HepG2 (cell line): ENCODE results near the gene USP1. TPM values are rescaled to one million over a fixed set of nuclear protein-coding genes. Genes with fewer than 3 reads are reported as not detected.

ENCODE experiments used
- CREB1 ChIP-seq, 2 experiments: fragments of 450-650 bp in 1 of 2; IDR thresholded peaks; 2 replicates each; pipeline ENCODE4 v1.6.1; 2016 to 2017; ENCODE audit warnings: control low read depth in 1 of 2, mild to moderate bottlenecking in 1 of 2, missing compliant biosample characterization in 1 of 2, missing genetic modification characterization in 1 of 2
- HMG20B ChIP-seq: conservative IDR thresholded peaks from 2 replicates; pipeline ENCODE4 v1.6.1; 2016; ENCODE audit warnings: missing genetic modification reagents, missing compliant biosample characterization
- NFRKB ChIP-seq: fragments of 450-650 bp; IDR thresholded peaks from 2 replicates; pipeline ENCODE4 v1.6.1; 2017
- SIN3A ChIP-seq: IDR thresholded peaks from 2 replicates; pipeline ENCODE4 v1.6.1; 2011; ENCODE audit warnings: low read depth, mild to moderate bottlenecking, control low read depth, low read length, borderline replicate concordance
- ZNF12 ChIP-seq: sonication (generic); formaldehyde crosslinking; IDR thresholded peaks from 2 replicates; pipeline ENCODE4 v1.5.0; 2020; ENCODE audit warnings: missing genetic modification reagents
- ZNF264 ChIP-seq: sonication (generic); formaldehyde crosslinking; IDR thresholded peaks from 2 replicates; pipeline ENCODE4 v1.4.0; 2020; ENCODE audit warnings: missing genetic modification reagents
- ZNF644 ChIP-seq: IDR thresholded peaks from 2 replicates; pipeline ENCODE4 v1.6.1; 2016; ENCODE audit warnings: low read depth
- ZNF761 ChIP-seq: sonication (generic); formaldehyde crosslinking; conservative IDR thresholded peaks from 2 replicates; pipeline ENCODE4 v1.4.0; 2020; ENCODE audit warnings: mild to moderate bottlenecking, missing genetic modification reagents
- ZSCAN25 ChIP-seq: sonication (generic); formaldehyde crosslinking; IDR thresholded peaks from 2 replicates; pipeline ENCODE4 v1.8.0; 2022; ENCODE audit warnings: mild to moderate bottlenecking, missing genetic modification reagents
- ZSCAN31 ChIP-seq: sonication (generic); formaldehyde crosslinking; IDR thresholded peaks from 2 replicates; pipeline ENCODE4 v1.5.0; 2020; ENCODE audit warnings: low read depth, mild to moderate bottlenecking, missing genetic modification reagents
- polyA plus RNA-seq, 8 experiments: library from polyadenylated mRNA; depleted of rRNA in 3 of 8; stranded (reverse) in 7 of 8; unstranded in 1 of 8; fragments of >200 nt; fragmentation: Illumina TruSeq in 4 of 8; extraction: Trizol in 4 of 8; gene quantifications; 2 replicates each; pipeline versions ENCODE4 v1.2.1 to v1.2.3, GENCODE V29; 2011 to 2016; ENCODE audit warnings: low read depth in 4 of 8, missing spikeins in 1 of 8, mixed read lengths in 1 of 8; ENCODE audit not compliant: insufficient read depth in 1 of 8
- total RNA-seq, 5 experiments: library from RNA; depleted of rRNA; stranded (reverse); fragments of >200 nt; fragmentation: Illumina TruSeq; extraction: Trizol; gene quantifications; 2 replicates each; pipeline ENCODE4 v1.2.3, GENCODE V29; 2016; ENCODE audit warnings: low read depth in 1 of 5
- TF ChIP-seq, protein P1 (sequence below): sonication (generic); formaldehyde crosslinking; IDR thresholded peaks from 2 replicates; pipeline ENCODE4 v1.4.0; 2020; ENCODE audit warnings: missing genetic modification reagents
- TF ChIP-seq, protein P2 (sequence below), 2 experiments: fragments of 450-650 bp in 1 of 2; sonication (generic) in 1 of 2; formaldehyde crosslinking; IDR thresholded peaks; 2 replicates each; pipeline versions ENCODE4 v1.5.0 to v1.8.0; 2020 to 2022; ENCODE audit warnings: mild to moderate bottlenecking in 1 of 2, missing genetic modification reagents in 1 of 2
- TF ChIP-seq, protein P3 (sequence below), 2 experiments: sonication (generic) in 1 of 2; formaldehyde crosslinking in 1 of 2; IDR thresholded peaks; 2 replicates each; pipeline versions ENCODE4 v1.5.1 to v1.6.1; 2011 to 2020; ENCODE audit warnings: borderline replicate concordance in 1 of 2, low read depth in 1 of 2, low read length in 1 of 2, mild to moderate bottlenecking in 1 of 2, missing genetic modification reagents in 1 of 2, moderate library complexity in 1 of 2
- TF ChIP-seq, protein P4 (sequence below): IDR thresholded peaks from 2 replicates; pipeline ENCODE4 v1.6.1; 2012; ENCODE audit warnings: low read length, improper control_type of control experiment
- TF ChIP-seq, protein P5 (sequence below): sonication (generic); formaldehyde crosslinking; IDR thresholded peaks from 2 replicates; pipeline ENCODE4 v1.4.0; 2020; ENCODE audit warnings: missing genetic modification reagents, borderline replicate concordance

The USP1 gene
- total and polyA plus RNA-seq, 2 of the 13 experiments (the other 11 are each of a cell fraction or from before 2014, with no cell fraction given): 9.0 to 64.6 TPM

DNA sequence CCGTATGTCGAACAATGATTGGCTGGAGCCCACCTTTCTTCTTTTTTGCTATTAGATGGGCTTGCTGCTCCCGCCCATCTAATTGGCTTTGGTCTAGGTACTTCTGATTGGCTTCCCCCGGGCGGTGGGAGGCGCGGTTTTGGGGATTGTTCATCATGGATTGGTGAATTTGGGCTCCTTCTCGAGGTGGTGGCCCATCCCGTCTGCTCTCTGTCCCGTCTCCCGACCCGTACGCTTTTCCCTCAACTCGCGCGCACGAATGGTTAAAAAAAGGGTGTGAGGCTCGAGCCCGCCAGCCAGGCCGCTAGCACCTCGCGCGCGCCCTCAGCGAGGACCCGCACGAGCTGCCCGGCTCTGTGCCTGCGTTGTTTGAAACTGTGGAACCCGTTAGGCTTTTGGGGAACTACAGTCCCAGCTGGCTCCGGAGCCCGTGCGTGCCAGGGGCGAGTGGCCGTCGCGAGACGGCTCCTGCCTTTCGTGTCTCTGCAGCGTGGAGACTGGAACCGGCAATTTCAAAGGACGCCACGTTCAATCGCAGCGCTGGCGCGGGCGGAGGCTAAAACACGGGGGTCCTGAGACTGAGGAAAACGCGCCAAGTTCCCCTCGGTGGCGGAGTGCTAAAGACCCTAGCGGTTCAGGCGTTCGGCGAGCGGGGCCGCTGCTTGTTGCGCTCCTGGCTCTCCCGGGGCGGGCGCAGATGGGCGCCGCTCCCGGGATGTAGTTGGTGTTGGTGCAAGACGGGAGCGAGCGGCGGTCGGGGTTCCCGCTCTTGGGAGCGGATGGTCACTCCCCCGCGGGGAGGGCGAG is at the start of gene USP1 (continued):
- TF ChIP-seq, protein P1, sequence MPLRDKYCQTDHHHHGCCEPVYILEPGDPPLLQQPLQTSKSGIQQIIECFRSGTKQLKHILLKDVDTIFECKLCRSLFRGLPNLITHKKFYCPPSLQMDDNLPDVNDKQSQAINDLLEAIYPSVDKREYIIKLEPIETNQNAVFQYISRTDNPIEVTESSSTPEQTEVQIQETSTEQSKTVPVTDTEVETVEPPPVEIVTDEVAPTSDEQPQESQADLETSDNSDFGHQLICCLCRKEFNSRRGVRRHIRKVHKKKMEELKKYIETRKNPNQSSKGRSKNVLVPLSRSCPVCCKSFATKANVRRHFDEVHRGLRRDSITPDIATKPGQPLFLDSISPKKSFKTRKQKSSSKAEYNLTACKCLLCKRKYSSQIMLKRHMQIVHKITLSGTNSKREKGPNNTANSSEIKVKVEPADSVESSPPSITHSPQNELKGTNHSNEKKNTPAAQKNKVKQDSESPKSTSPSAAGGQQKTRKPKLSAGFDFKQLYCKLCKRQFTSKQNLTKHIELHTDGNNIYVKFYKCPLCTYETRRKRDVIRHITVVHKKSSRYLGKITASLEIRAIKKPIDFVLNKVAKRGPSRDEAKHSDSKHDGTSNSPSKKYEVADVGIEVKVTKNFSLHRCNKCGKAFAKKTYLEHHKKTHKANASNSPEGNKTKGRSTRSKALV (CRISPR knock-in tag): peak; percentile 22; the same call in 1 of the 2 replicates
- TF ChIP-seq CREB1 (IDR thresholded peaks at IDR 0.05) (no peak; the same call in none of the 2 replicates), CREB1 (CRISPR knock-in tag; IDR thresholded peaks at IDR 0.05) (peak; percentile 83), ZNF644 (CRISPR knock-in tag) (no peak), HMG20B (CRISPR knock-in tag) (peak; percentile 63; the same call in 1 of the 2 replicates), ZSCAN31 (CRISPR knock-in tag) (peak; percentile 77), NFRKB (no peak), ZSCAN25 (CRISPR knock-in tag) (no peak), ZNF264 (CRISPR knock-in tag) (peak; percentile 65; the same call in 1 of the 2 replicates), ZNF761 (peak; percentile 30; the same call in 1 of the 2 replicates), SIN3A (0 out of 2 replicates have a peak, but pooled peaks have one; percentile 40), ZNF12 (CRISPR knock-in tag) (0 out of 2 replicates have a peak, but pooled peaks have one; percentile 13)
- TF ChIP-seq, protein P2, sequence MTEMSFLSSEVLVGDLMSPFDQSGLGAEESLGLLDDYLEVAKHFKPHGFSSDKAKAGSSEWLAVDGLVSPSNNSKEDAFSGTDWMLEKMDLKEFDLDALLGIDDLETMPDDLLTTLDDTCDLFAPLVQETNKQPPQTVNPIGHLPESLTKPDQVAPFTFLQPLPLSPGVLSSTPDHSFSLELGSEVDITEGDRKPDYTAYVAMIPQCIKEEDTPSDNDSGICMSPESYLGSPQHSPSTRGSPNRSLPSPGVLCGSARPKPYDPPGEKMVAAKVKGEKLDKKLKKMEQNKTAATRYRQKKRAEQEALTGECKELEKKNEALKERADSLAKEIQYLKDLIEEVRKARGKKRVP (CRISPR knock-in tag; IDR thresholded peaks at IDR 0.05): peak in 1 of 2 experiments; percentile 3; a peak in 1 of 4 replicates
- TF ChIP-seq, protein P3, sequence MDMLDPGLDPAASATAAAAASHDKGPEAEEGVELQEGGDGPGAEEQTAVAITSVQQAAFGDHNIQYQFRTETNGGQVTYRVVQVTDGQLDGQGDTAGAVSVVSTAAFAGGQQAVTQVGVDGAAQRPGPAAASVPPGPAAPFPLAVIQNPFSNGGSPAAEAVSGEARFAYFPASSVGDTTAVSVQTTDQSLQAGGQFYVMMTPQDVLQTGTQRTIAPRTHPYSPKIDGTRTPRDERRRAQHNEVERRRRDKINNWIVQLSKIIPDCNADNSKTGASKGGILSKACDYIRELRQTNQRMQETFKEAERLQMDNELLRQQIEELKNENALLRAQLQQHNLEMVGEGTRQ (IDR thresholded peaks at IDR 0.05; ENCODE audit: low read depth, low read length): no peak
- TF ChIP-seq, protein P3 (CRISPR knock-in tag; IDR thresholded peaks at IDR 0.05; ENCODE audit: borderline replicate concordance): no peak
- TF ChIP-seq, protein P4, sequence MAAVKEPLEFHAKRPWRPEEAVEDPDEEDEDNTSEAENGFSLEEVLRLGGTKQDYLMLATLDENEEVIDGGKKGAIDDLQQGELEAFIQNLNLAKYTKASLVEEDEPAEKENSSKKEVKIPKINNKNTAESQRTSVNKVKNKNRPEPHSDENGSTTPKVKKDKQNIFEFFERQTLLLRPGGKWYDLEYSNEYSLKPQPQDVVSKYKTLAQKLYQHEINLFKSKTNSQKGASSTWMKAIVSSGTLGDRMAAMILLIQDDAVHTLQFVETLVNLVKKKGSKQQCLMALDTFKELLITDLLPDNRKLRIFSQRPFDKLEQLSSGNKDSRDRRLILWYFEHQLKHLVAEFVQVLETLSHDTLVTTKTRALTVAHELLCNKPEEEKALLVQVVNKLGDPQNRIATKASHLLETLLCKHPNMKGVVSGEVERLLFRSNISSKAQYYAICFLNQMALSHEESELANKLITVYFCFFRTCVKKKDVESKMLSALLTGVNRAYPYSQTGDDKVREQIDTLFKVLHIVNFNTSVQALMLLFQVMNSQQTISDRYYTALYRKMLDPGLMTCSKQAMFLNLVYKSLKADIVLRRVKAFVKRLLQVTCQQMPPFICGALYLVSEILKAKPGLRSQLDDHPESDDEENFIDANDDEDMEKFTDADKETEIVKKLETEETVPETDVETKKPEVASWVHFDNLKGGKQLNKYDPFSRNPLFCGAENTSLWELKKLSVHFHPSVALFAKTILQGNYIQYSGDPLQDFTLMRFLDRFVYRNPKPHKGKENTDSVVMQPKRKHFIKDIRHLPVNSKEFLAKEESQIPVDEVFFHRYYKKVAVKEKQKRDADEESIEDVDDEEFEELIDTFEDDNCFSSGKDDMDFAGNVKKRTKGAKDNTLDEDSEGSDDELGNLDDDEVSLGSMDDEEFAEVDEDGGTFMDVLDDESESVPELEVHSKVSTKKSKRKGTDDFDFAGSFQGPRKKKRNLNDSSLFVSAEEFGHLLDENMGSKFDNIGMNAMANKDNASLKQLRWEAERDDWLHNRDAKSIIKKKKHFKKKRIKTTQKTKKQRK: no peak
- TF ChIP-seq, protein P5, sequence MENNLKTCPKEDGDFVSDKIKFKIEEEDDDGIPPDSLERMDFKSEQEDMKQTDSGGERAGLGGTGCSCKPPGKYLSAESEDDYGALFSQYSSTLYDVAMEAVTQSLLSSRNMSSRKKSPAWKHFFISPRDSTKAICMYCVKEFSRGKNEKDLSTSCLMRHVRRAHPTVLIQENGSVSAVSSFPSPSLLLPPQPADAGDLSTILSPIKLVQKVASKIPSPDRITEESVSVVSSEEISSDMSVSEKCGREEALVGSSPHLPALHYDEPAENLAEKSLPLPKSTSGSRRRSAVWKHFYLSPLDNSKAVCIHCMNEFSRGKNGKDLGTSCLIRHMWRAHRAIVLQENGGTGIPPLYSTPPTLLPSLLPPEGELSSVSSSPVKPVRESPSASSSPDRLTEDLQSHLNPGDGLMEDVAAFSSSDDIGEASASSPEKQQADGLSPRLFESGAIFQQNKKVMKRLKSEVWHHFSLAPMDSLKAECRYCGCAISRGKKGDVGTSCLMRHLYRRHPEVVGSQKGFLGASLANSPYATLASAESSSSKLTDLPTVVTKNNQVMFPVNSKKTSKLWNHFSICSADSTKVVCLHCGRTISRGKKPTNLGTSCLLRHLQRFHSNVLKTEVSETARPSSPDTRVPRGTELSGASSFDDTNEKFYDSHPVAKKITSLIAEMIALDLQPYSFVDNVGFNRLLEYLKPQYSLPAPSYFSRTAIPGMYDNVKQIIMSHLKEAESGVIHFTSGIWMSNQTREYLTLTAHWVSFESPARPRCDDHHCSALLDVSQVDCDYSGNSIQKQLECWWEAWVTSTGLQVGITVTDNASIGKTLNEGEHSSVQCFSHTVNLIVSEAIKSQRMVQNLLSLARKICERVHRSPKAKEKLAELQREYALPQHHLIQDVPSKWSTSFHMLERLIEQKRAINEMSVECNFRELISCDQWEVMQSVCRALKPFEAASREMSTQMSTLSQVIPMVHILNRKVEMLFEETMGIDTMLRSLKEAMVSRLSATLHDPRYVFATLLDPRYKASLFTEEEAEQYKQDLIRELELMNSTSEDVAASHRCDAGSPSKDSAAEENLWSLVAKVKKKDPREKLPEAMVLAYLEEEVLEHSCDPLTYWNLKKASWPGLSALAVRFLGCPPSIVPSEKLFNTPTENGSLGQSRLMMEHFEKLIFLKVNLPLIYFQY (CRISPR knock-in tag): no peak
